ENCODE data around the gene CRTAC1.

The CRTAC1 gene

DNA sequence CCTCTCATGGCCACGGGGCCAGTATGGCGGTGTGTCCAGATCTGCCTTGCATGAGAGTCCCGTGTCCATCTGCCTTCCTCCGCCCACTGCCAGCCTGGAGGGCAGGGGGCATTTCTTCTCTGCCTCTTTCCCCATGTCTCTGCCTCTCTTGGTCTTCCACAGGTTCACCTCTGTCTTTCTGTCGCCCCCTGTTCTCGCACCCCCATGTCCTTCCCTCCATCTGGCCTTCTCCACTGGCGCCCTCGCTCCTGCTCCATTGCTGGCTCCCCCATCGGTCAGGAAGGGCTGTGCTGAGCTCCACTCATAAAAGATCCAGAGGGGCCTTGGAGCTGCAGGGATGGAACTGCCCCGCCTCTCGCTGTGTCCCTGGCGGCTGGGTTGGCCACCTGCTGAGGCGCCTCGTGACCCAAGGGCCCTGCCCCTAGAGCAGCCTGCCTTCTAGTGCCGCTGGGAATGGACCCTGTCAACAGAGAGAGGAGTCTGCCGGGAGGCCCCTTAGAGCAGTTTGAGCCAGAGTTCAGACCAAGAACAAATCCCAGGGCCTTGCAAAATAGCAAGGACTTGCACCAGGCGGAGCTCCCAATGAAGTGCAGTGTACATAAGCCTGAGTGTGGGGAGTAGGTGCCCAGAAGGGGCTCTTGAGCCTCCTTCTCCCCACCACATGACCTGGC lies 138.8 kb downstream of the CRTAC1 start:
- no peak for DNase-seq (ENCODE audit: low read depth)
- H3K4me3 ChIP-seq (ENCODE audit: low read depth, low read length) = no peak overlapping the region
- TF ChIP-seq, protein P1, sequence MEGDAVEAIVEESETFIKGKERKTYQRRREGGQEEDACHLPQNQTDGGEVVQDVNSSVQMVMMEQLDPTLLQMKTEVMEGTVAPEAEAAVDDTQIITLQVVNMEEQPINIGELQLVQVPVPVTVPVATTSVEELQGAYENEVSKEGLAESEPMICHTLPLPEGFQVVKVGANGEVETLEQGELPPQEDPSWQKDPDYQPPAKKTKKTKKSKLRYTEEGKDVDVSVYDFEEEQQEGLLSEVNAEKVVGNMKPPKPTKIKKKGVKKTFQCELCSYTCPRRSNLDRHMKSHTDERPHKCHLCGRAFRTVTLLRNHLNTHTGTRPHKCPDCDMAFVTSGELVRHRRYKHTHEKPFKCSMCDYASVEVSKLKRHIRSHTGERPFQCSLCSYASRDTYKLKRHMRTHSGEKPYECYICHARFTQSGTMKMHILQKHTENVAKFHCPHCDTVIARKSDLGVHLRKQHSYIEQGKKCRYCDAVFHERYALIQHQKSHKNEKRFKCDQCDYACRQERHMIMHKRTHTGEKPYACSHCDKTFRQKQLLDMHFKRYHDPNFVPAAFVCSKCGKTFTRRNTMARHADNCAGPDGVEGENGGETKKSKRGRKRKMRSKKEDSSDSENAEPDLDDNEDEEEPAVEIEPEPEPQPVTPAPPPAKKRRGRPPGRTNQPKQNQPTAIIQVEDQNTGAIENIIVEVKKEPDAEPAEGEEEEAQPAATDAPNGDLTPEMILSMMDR (IDR thresholded peaks at IDR 0.05; ENCODE audit: insufficient read depth, low read depth, low read length, missing control alignments) = no peak

DNA sequence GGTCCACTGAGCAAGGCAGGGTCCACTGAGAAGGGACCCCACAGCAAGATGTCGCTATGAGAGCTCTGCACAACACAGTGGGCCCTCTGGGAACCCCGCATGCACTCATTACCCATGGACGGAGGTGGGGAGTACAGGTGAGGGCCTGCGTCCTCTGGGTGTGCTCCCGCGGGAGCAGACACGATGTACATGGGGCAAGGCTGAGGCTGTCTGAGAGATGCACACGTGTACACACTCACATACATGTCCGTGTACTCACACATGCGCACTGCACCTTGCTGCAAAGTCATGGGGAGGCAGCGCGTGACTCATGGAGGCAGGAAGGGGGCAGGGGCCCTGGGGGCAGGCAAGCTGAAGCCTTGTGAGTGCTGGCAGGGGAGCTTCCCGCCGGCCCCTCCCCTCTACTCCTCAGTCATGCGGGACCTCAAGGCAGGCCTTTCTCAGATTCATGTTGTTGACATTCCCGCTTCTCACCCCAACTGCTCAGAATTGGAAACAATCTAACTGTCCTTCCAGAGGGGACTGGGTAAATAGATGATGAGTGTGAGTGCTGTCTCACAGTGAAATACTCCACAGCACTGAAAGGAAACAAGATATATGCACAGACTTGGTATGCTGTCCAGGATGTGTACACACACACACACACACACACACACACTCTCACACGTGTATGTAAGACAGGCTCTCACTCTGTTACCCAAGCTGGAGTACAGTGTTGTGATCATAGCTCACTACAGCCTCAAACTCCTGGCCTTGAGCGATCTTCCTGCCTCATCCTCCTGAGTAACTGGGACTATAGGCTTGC lies 140.8 kb downstream of the CRTAC1 start:
- no peak for DNase-seq (ENCODE audit: low read depth)
- TF ChIP-seq, protein P1 (IDR thresholded peaks at IDR 0.05; ENCODE audit: insufficient read depth, low read depth, low read length, missing control alignments) = no peak
- no peak overlapping the region for H3K4me3 ChIP-seq (ENCODE audit: low read depth, low read length)

DNA sequence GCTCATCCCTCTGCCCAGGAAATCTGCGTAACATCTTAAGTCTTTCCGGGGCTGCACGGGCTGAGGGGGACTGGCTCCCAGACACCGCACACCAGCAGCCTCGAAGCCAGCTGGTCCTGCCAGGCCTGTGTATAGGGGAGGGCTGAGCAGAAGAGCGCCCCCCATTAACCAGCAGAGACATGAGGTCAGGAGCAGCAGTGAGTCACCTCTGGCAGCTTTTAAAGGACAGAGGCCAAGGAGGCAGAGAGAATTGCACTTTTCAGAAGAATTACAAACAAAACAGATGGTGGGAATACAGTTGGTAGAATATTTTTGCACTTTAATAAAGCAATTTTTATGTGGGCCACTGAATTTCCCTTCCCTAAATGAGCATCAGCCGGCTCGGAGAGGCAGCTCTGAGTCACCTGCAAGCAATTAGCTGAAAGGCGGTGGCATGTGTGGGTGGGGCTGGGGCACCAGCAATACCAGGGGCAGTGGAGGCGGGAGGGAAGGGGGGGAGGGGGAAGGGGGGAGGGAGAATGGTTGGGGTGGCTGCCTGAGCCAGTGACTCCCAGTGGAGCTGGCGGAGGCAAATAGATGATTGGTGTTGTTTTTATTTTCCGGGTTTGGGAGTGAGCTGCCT lies 141.7 kb downstream of the CRTAC1 start:
- DNase-seq (ENCODE audit: low read depth) = no peak
- H3K4me3 ChIP-seq (ENCODE audit: low read depth, low read length) = no peak overlapping the region
- TF ChIP-seq, protein P1 (IDR thresholded peaks at IDR 0.05; ENCODE audit: insufficient read depth, low read depth, low read length, missing control alignments) = no peak

DNA sequence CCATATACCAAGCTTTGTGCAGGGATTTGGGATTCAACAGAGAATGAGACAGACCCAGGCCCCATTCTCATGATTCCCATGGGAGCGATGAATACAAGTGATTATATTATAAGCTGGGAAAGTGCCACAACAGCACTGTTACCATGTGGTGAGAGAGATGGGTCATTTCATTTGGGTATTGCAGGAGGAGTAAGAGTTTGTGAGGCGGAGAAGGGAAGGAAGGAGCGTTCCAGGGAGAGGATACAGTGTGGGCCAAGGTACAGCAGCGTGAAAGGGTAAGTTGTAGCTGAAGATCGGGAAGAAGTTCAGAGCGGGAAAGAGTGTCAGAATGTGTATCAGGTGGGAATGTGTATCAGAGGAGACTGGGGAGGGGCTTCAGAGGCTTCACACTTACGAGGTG lies 142.3 kb downstream of the CRTAC1 start:
- TF ChIP-seq, protein P1 (IDR thresholded peaks at IDR 0.05; ENCODE audit: insufficient read depth, low read depth, low read length, missing control alignments) = no peak
- no peak overlapping the region for H3K4me3 ChIP-seq (ENCODE audit: low read depth, low read length)
- no peak for DNase-seq (ENCODE audit: low read depth)

DNA sequence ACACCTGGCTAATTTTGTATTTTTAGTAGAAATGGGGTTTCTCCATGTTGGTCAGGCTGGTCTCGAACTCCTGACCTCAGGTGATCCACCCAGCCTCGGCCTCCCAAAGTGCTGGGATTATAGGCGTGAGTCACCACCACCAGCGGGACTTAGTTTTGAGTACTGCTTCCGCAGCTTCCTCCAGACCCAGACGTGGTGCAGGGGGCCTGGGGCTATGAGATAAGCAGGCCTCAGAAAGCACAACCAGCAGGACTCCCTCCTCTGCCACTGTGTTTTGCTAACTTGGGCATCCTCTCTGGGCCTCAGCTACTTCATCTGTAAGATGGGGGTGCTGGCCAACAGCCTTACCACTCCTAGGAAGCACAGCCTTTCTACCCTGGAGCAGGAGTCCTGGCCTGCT lies 143.0 kb downstream of the CRTAC1 start:
- TF ChIP-seq, protein P1 (IDR thresholded peaks at IDR 0.05; ENCODE audit: insufficient read depth, low read depth, low read length, missing control alignments) = no peak
- no peak overlapping the region for H3K4me3 ChIP-seq (ENCODE audit: low read depth, low read length)
- DNase-seq (ENCODE audit: low read depth) = no peak

DNA sequence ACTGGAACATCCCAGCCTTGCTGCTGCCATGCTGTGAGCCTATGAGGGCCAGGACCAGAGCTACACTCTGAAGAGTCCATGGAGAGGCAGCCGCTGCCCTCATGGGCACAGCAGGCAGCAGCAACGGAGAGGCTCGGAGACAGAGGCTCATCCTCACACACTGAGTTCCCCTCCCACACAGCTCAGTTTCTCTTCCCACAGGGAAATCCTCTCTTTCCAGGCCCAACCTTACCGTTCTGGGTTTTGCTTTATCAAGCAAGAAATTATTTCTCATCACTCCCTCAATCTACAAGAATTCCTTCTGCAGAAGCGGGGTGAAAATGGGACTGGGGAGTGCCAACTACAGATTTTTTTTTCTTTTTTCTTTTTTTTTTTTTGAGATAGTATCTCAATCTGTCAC lies 144.1 kb downstream of the CRTAC1 start:
- TF ChIP-seq, protein P1 (IDR thresholded peaks at IDR 0.05; ENCODE audit: insufficient read depth, low read depth, low read length, missing control alignments) = no peak
- no peak for DNase-seq (ENCODE audit: low read depth)
- H3K4me3 ChIP-seq (ENCODE audit: low read depth, low read length) = no peak overlapping the region
